Panc1 (cell line): Measurements from ENCODE around the gene FAF1. TPM values are rescaled to one million over a fixed set of nuclear protein-coding genes. Genes with fewer than 3 reads are reported as not detected.

Source experiments
- ATAC-seq: fragments of 200-7000 bp; cut with Tn5 transposase; 2 replicates; pipeline ENCODE4 v1.9.1; 2020; ENCODE audit warnings: mild to moderate bottlenecking, moderate library complexity
- BruUV-seq: library from RNA; stranded (reverse); fragments of 400-500 nt; replicated peaks from 2 replicates; lab custom pipeline; 2021; lab: Mats Ljungman, UMichigan
- CTCF ChIA-PET: fragments of 300-600 bp; sonication (Branson Sonifier 250); formaldehyde crosslinking; loops from one replicate; lab custom pipeline; 2022; ENCODE audit warnings: antibody characterized with exemption; lab: Charles Lee
- POLR2A ChIA-PET: fragments of 300-600 bp; sonication (Branson Sonifier 250); formaldehyde crosslinking; loops from one replicate; lab custom pipeline; 2022; ENCODE audit warnings: antibody characterized with exemption; lab: Charles Lee
- DNase-seq: peaks from one replicate; pipeline ENCODE4 v3.0.0-alpha.2; 2010; ENCODE audit warnings: low read depth, low spot score
- H3K27ac ChIP-seq: 2 replicates; pipeline ENCODE4 v1.5.1; 2011; ENCODE audit warnings: mild to moderate bottlenecking, low read length, inconsistent platforms
- H3K27me3 ChIP-seq: fragments of 200-500 bp; sonication (Bioruptor generic); 2 replicates; pipeline ENCODE4 v1.6.0; 2014; ENCODE audit warnings: low read length, inconsistent platforms; ENCODE audit not compliant: control insufficient read depth, insufficient read depth
- H3K36me3 ChIP-seq: fragments of 200-500 bp; sonication (Bioruptor generic); 2 replicates; pipeline ENCODE4 v1.5.1; 2014; ENCODE audit warnings: inconsistent platforms, mild to moderate bottlenecking, low read length, moderate library complexity; ENCODE audit not compliant: control insufficient read depth, insufficient read depth
- H3K4me1 ChIP-seq: 2 replicates; pipeline ENCODE4 v1.5.1; 2011; ENCODE audit warnings: inconsistent platforms, mild to moderate bottlenecking, low read length, moderate library complexity; ENCODE audit not compliant: control insufficient read depth, insufficient read depth
- H3K4me3 ChIP-seq, 2 experiments: 2 replicates each; pipeline ENCODE4 v1.5.1; 2011 to 2012; ENCODE audit warnings: low read depth in 2 of 2, low read length in 2 of 2, mild to moderate bottlenecking in 2 of 2, inconsistent platforms in 1 of 2, moderate library complexity in 1 of 2
- H3K9me3 ChIP-seq: fragments of 200-500 bp; sonication (Bioruptor generic); 2 replicates; pipeline ENCODE4 v1.5.1; 2014; ENCODE audit warnings: low read depth, mild to moderate bottlenecking, inconsistent platforms, low read length, moderate library complexity; ENCODE audit not compliant: control insufficient read depth, insufficient read depth
- POLR2AphosphoS5 ChIP-seq: IDR thresholded peaks from 2 replicates; pipeline ENCODE4 v1.6.1; 2012; ENCODE audit warnings: mild to moderate bottlenecking, low read depth, low read length, moderate library complexity
- SIN3A ChIP-seq: IDR thresholded peaks from 2 replicates; pipeline ENCODE4 v1.6.1; 2012; ENCODE audit warnings: low read depth, mild to moderate bottlenecking, low read length, moderate library complexity, borderline replicate concordance; ENCODE audit not compliant: insufficient read depth
- TCF7L2 ChIP-seq: IDR thresholded peaks from 2 replicates; pipeline ENCODE4 v1.6.1; 2011; ENCODE audit warnings: mild to moderate bottlenecking, low read depth, low read length, inconsistent platforms
- in situ Hi-C: cut with HindIII; loops from 2 replicates; pipeline ENCODE4 v1.10.0; 2016; ENCODE audit warnings: low sequenced_read_pairs, low pct_unique_long_range_greater_than_20kb
- intact Hi-C: fragments of 100-400 bp; cut with micrococcal nuclease; formaldehyde crosslinking; loops from one replicate; pipeline ENCODE4 v1.10.0; 2022; ENCODE audit not compliant: unreplicated experiment
- total RNA-seq: library from RNA; stranded (reverse); gene quantifications from one replicate; pipeline ENCODE4 v1.2.1, GENCODE V29; 2021; ENCODE audit not compliant: unreplicated experiment
- TF ChIP-seq, protein P1 (sequence below), 2 experiments: IDR thresholded peaks; 2 replicates each; pipeline ENCODE4 v1.6.1; 2011 to 2012; ENCODE audit warnings: low read depth in 2 of 2, control low read depth in 1 of 2, low read length in 1 of 2, mild to moderate bottlenecking in 1 of 2, moderate library complexity in 1 of 2; ENCODE audit not compliant: insufficient read depth in 1 of 2
- TF ChIP-seq, protein P2 (sequence below): fragments of 450-650 bp; IDR thresholded peaks from 2 replicates; pipeline ENCODE4 v1.5.1; 2017; ENCODE audit warnings: mild to moderate bottlenecking

The FAF1 gene
- total RNA-seq, 1 experiment from 2014 or later, result 101 TPM

DNA sequence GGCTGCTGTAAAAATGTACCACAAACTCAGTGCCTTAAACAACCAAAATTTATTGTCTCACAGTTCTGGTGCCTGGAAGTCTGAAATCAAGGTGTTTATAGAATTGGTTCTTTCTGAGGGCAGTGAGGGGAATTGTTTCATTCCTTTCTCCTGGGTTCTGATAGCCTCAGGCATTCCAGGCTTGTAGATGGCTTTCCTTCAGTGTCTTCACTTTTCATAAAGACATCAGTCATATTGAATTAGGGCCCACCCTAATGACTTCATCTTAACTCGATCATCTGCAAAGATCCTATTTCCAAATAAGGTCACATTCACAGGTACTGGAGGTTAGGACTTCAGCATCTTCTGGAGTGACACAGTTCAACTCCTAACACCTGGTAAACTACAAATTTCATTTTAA is 25.0 kb upstream of the FAF1 start:
- no peak for TF ChIP-seq SIN3A
- TF ChIP-seq TCF7L2, result no peak
- TF ChIP-seq, protein P1, sequence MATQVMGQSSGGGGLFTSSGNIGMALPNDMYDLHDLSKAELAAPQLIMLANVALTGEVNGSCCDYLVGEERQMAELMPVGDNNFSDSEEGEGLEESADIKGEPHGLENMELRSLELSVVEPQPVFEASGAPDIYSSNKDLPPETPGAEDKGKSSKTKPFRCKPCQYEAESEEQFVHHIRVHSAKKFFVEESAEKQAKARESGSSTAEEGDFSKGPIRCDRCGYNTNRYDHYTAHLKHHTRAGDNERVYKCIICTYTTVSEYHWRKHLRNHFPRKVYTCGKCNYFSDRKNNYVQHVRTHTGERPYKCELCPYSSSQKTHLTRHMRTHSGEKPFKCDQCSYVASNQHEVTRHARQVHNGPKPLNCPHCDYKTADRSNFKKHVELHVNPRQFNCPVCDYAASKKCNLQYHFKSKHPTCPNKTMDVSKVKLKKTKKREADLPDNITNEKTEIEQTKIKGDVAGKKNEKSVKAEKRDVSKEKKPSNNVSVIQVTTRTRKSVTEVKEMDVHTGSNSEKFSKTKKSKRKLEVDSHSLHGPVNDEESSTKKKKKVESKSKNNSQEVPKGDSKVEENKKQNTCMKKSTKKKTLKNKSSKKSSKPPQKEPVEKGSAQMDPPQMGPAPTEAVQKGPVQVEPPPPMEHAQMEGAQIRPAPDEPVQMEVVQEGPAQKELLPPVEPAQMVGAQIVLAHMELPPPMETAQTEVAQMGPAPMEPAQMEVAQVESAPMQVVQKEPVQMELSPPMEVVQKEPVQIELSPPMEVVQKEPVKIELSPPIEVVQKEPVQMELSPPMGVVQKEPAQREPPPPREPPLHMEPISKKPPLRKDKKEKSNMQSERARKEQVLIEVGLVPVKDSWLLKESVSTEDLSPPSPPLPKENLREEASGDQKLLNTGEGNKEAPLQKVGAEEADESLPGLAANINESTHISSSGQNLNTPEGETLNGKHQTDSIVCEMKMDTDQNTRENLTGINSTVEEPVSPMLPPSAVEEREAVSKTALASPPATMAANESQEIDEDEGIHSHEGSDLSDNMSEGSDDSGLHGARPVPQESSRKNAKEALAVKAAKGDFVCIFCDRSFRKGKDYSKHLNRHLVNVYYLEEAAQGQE (IDR thresholded peaks at IDR 0.05; ENCODE audit: insufficient read depth in 1 of 2, low read depth in 2 of 2, low read length in 1 of 2), result no peak
- TF ChIP-seq, protein P2, sequence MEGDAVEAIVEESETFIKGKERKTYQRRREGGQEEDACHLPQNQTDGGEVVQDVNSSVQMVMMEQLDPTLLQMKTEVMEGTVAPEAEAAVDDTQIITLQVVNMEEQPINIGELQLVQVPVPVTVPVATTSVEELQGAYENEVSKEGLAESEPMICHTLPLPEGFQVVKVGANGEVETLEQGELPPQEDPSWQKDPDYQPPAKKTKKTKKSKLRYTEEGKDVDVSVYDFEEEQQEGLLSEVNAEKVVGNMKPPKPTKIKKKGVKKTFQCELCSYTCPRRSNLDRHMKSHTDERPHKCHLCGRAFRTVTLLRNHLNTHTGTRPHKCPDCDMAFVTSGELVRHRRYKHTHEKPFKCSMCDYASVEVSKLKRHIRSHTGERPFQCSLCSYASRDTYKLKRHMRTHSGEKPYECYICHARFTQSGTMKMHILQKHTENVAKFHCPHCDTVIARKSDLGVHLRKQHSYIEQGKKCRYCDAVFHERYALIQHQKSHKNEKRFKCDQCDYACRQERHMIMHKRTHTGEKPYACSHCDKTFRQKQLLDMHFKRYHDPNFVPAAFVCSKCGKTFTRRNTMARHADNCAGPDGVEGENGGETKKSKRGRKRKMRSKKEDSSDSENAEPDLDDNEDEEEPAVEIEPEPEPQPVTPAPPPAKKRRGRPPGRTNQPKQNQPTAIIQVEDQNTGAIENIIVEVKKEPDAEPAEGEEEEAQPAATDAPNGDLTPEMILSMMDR, result no peak
- TF ChIP-seq POLR2AphosphoS5, result no peak
- BruUV-seq, result no TSS peak

DNA sequence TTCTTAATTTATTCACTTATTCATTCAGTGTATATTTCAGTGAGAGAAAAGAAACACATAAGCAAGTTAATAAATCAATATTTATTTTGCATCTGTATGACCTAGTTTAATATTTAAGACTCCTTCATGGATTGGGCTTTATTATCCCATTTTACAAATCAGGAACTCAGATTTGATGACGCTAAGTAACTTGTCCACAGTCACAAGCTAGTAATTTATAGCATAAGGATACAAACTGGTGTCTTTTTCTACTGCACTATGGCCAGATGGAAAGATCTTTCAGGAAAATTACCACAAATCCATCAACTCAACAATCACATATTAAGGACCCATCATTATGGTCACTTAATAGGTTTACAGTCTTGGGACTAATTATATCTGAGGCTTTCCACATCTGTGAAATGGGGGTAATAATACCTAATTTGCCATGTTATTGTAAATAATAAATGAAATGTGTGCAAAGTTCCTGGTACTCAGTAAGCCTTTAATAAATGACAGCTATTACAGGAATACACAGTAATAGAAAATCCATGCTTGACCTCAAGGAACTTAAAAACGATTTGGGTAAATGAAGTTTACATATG is 23.2 kb upstream of the FAF1 start:
- in situ Hi-C loops (no loop called here), intact Hi-C loops (no loop called here)

More for the DNA sequence above, 25.0 kb upstream of the FAF1 start:
- H3K9me3 ChIP-seq, result no peaks in the 10 kb centered on the region
- H3K27ac ChIP-seq, result no peak overlapping the region
- DNase-seq, result no peak
- peaks cover 43% of the 10 kb centered on the region for H3K4me1 ChIP-seq
- ChIA-PET POLR2A (no interaction called here), CTCF (no interaction called here)
- no peaks in the 10 kb centered on the region for H3K27me3 ChIP-seq
- ATAC-seq, result no peak
- in situ Hi-C loops (no loop called here), intact Hi-C loops (no loop called here)
- H3K36me3 ChIP-seq, result no peaks in the 10 kb centered on the region; the same call in 1 of the 2 replicates
- no peak overlapping the region for H3K4me3 ChIP-seq

More for the DNA sequence above, 23.2 kb upstream of the FAF1 start:
- CTCF ChIA-PET, result no interaction called here
- Histone ChIP-seq H3K4me1 (peaks cover 49% of the 10 kb centered on the region), H3K36me3 (no peaks in the 10 kb centered on the region; the same call in 1 of the 2 replicates), H3K27me3 (no peaks in the 10 kb centered on the region), H3K9me3 (no peaks in the 10 kb centered on the region), H3K4me3 (no peak overlapping the region), H3K27ac (peak overlapping the region; percentile 58; the same call in 1 of the 2 replicates)
- TF ChIP-seq TCF7L2, result no peak
- TF ChIP-seq POLR2AphosphoS5, result no peak
- TF ChIP-seq SIN3A, result no peak
- TF ChIP-seq, protein P2, result no peak
- TF ChIP-seq, protein P1 (IDR thresholded peaks at IDR 0.05; ENCODE audit: insufficient read depth in 1 of 2, low read depth in 2 of 2, low read length in 1 of 2), result no peak
- POLR2A ChIA-PET, result interaction anchor here (0.6 kb wide), 1 partner anchor 9 kb away, joined by 3 read pairs; no protein-coding TSS in a partner anchor
- BruUV-seq, result no TSS peak
- no peak for ATAC-seq
- DNase-seq, result no peak
